Measurements from ENCODE around the gene TRIM73.
"Not testable (repeated sequence)": the region's sequence is repeated elsewhere in the genome, so short reads cannot be mapped to it uniquely, and the experiment has no call there.

TRIM73 gene

DNA sequence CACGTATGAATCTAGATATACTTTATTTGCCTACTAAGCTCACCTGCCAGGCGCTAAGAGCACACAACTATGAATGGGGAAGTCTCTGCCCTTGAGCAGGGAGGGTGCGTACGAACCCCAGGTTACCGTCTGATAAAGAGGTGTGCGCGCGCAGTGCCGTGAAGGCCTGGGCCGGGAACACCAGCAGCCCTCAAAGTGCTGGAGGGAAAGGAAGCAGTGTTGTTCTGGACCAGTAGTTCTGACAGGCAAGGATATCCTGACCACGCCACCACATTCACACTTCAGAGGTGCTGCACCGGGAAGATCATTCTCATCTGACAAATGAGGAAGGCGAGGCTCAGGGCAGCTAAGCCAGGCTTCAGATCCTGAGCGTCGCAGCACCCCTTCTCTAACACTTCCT, 28.1 kb downstream of the TRIM73 start:
- H3K9ac ChIP-seq (ENCODE audit: low read length); H3K4me3 ChIP-seq (ENCODE audit: low read length); H3K9me3 ChIP-seq (ENCODE audit: insufficient read depth, low read length); H3K4me2 ChIP-seq (ENCODE audit: low read length); H3K36me3 ChIP-seq (replicated peaks; ENCODE audit: low read depth, low read length); H4K20me1 ChIP-seq (ENCODE audit: insufficient read depth, low read length); H3K27me3 ChIP-seq (ENCODE audit: low read depth, low read length); H2AFZ ChIP-seq (ENCODE audit: low read depth, low read length); H3K79me2 ChIP-seq (ENCODE audit: low read length); H3K27ac ChIP-seq (ENCODE audit: low read length); H3K4me1 ChIP-seq (ENCODE audit: low read length): not testable (repeated sequence)

GRCh38 chr7:75439000-75439399, 43.6 kb downstream of the TRIM73 start:
- H3K4me1 ChIP-seq (ENCODE audit: low read length); H3K27ac ChIP-seq (ENCODE audit: low read length); H3K36me3 ChIP-seq (replicated peaks; ENCODE audit: low read depth, low read length); H3K27me3 ChIP-seq (ENCODE audit: low read depth, low read length); H3K4me2 ChIP-seq (ENCODE audit: low read length); H2AFZ ChIP-seq (ENCODE audit: low read depth, low read length); H3K9me3 ChIP-seq (ENCODE audit: insufficient read depth, low read length); H4K20me1 ChIP-seq (ENCODE audit: insufficient read depth, low read length); H3K4me3 ChIP-seq (ENCODE audit: low read length); H3K9ac ChIP-seq (ENCODE audit: low read length); H3K79me2 ChIP-seq (ENCODE audit: low read length): not testable (repeated sequence)

GRCh38 chr7:75442101-75442464, 46.7 kb downstream of the TRIM73 start:
- not testable (repeated sequence) for H3K27ac ChIP-seq (ENCODE audit: low read length); H2AFZ ChIP-seq (ENCODE audit: low read depth, low read length); H3K9me3 ChIP-seq (ENCODE audit: insufficient read depth, low read length); H3K36me3 ChIP-seq (replicated peaks; ENCODE audit: low read depth, low read length); H3K27me3 ChIP-seq (ENCODE audit: low read depth, low read length); H4K20me1 ChIP-seq (ENCODE audit: insufficient read depth, low read length); H3K4me1 ChIP-seq (ENCODE audit: low read length); H3K79me2 ChIP-seq (ENCODE audit: low read length)
- peak overlapping the region; percentile 68; the same call in 1 of the 2 replicates for H3K4me3 ChIP-seq (ENCODE audit: low read length)
- peak overlapping the region; percentile 54 for H3K4me2 ChIP-seq (ENCODE audit: low read length)
- peak overlapping the region; percentile 27; the same call in 1 of the 2 replicates for H3K9ac ChIP-seq (ENCODE audit: low read length)

DNA sequence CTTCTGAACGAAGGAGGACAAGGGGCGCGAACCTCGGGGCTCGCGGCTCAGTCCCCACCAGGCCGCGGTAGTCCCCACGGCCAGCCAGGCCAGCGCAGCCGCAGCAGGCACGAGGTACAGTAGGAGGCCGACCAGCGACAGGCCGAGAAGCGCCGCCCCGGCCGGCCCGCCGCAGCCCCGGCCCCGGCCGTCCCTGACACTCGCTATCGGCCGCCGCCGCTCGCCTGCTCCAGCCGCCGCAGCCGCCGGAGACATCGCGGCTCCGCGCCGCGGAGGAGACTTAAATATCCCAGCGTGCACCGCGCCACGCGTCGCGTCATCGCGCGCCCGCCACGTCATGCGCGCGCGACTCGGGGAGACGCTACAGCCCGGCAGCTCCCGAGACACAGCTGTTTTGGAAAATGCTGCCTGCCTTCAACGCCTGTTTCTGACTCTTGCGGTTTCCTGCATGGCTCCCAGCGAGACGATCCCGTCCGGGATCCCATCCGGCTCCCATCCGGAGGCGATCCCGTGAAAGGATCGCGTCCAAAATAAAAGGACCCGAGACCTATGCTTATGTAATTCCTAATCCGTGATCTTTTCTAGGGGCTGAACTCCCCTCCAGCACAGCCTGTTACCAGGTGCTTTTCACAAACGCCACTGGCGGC, 47.2 kb downstream of the TRIM73 start:
- not testable (repeated sequence) for H3K36me3 ChIP-seq (replicated peaks; ENCODE audit: low read depth, low read length); H3K79me2 ChIP-seq (ENCODE audit: low read length); H3K9me3 ChIP-seq (ENCODE audit: insufficient read depth, low read length); H3K27me3 ChIP-seq (ENCODE audit: low read depth, low read length); H3K4me1 ChIP-seq (ENCODE audit: low read length); H4K20me1 ChIP-seq (ENCODE audit: insufficient read depth, low read length); H2AFZ ChIP-seq (ENCODE audit: low read depth, low read length); H3K27ac ChIP-seq (ENCODE audit: low read length)
- Histone ChIP-seq H3K4me3 (ENCODE audit: low read length) (peak overlapping the region; percentile 77), H3K4me2 (ENCODE audit: low read length) (peak overlapping the region; percentile 60), H3K9ac (ENCODE audit: low read length) (peak overlapping the region; percentile 51)

DNA sequence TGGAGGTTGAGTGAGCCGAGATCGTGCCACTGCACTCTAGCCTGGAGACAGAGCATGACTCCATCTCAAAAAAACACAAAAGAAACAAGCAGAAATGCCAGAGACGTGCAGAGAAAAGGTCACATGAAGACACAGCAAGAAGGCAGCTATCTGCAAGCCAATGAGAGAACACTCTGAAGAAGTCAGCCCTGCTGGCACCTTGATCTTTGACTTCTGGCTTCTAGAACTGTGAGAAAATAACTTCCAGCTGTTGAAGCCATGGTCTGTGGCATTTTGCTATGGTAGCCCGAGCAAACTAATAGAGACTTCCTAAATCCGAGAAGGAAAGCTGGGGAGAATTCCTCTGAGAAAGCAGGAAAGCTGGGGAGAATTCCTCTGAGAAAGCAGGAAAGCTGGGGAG, 54.5 kb downstream of the TRIM73 start:
- H3K4me2 ChIP-seq (ENCODE audit: low read length); H3K79me2 ChIP-seq (ENCODE audit: low read length); H3K27me3 ChIP-seq (ENCODE audit: low read depth, low read length); H3K4me3 ChIP-seq (ENCODE audit: low read length); H3K9me3 ChIP-seq (ENCODE audit: insufficient read depth, low read length); H3K27ac ChIP-seq (ENCODE audit: low read length); H4K20me1 ChIP-seq (ENCODE audit: insufficient read depth, low read length); H2AFZ ChIP-seq (ENCODE audit: low read depth, low read length); H3K9ac ChIP-seq (ENCODE audit: low read length); H3K36me3 ChIP-seq (replicated peaks; ENCODE audit: low read depth, low read length); H3K4me1 ChIP-seq (ENCODE audit: low read length): not testable (repeated sequence)

GRCh38 chr7:75452494-75452955, 57.1 kb downstream of the TRIM73 start:
- H3K36me3 ChIP-seq (replicated peaks; ENCODE audit: low read depth, low read length); H3K9me3 ChIP-seq (ENCODE audit: insufficient read depth, low read length); H3K9ac ChIP-seq (ENCODE audit: low read length); H4K20me1 ChIP-seq (ENCODE audit: insufficient read depth, low read length); H2AFZ ChIP-seq (ENCODE audit: low read depth, low read length); H3K4me1 ChIP-seq (ENCODE audit: low read length); H3K4me2 ChIP-seq (ENCODE audit: low read length); H3K79me2 ChIP-seq (ENCODE audit: low read length); H3K4me3 ChIP-seq (ENCODE audit: low read length); H3K27me3 ChIP-seq (ENCODE audit: low read depth, low read length); H3K27ac ChIP-seq (ENCODE audit: low read length): not testable (repeated sequence)
- TF ChIP-seq CTCF (IDR thresholded peaks at IDR 0.05; ENCODE audit: low read depth, low read length), result peak; percentile 33

Data from OCI-LY3 (cell line).